GM19395 (cell line): ENCODE measurements around the gene RFX8.
"Not testable (repeated sequence)": the region's sequence is repeated elsewhere in the genome, so short reads cannot be mapped to it uniquely, and the experiment has no call there.

Experiments used
- ATAC-seq: cut with Tn5 transposase; IDR thresholded peaks from one replicate; pipeline ENCODE4 v1.9.1; 2021; ENCODE audit warnings: mild to moderate bottlenecking, moderate library complexity; ENCODE audit not compliant: unreplicated experiment

The RFX8 gene

GRCh38 chr2:101442042-101442666, 32.8 kb downstream of the RFX8 start:
- ATAC-seq: no peak

- no peak for ATAC-seq
Observed at GRCh38 chr2:101440127-101440738, 34.7 kb downstream of the RFX8 start.

- no peak for ATAC-seq
Observed at GRCh38 chr2:101439716-101440115, 35.2 kb downstream of the RFX8 start.

- ATAC-seq: not testable (repeated sequence)
Observed at GRCh38 chr2:101438555-101438954, 36.4 kb downstream of the RFX8 start.

GRCh38 chr2:101435001-101435862, 39.7 kb downstream of the RFX8 start:
- ATAC-seq: no peak

GRCh38 chr2:101433465-101433864, 41.4 kb downstream of the RFX8 start:
- no peak for ATAC-seq

- ATAC-seq: no peak
Observed at GRCh38 chr2:101432411-101433181, 42.3 kb downstream of the RFX8 start.

GRCh38 chr2:101431486-101431885, 43.4 kb downstream of the RFX8 start:
- ATAC-seq: no peak

GRCh38 chr2:101430156-101430555, 44.8 kb downstream of the RFX8 start:
- no peak for ATAC-seq

GRCh38 chr2:101429453-101429852, 45.5 kb downstream of the RFX8 start:
- no peak for ATAC-seq

GRCh38 chr2:101428422-101429176, 46.3 kb downstream of the RFX8 start:
- no peak for ATAC-seq

- no peak for ATAC-seq
Observed at GRCh38 chr2:101427743-101428142, 47.2 kb downstream of the RFX8 start.

- ATAC-seq: no peak
Observed at GRCh38 chr2:101427240-101427639, 47.7 kb downstream of the RFX8 start.

- ATAC-seq: no peak
Observed at GRCh38 chr2:101426822-101427221, 48.1 kb downstream of the RFX8 start.

GRCh38 chr2:101420623-101421022, 54.3 kb downstream of the RFX8 start:
- no peak for ATAC-seq

GRCh38 chr2:101419096-101419663, 55.7 kb downstream of the RFX8 start:
- no peak for ATAC-seq

GRCh38 chr2:101418460-101419095, 56.3 kb downstream of the RFX8 start:
- ATAC-seq: no peak

GRCh38 chr2:101416609-101417008, 58.3 kb downstream of the RFX8 start:
- ATAC-seq: no peak

GRCh38 chr2:101415884-101416283, 59.0 kb downstream of the RFX8 start:
- no peak for ATAC-seq

- ATAC-seq: no peak
Observed at GRCh38 chr2:101415220-101415619, 59.7 kb downstream of the RFX8 start.
